OCI-LY3 (cell line): ENCODE measurements around the gene OR9G4.

ENCODE experiments used
- H2AFZ ChIP-seq: fragments of 200-600, 300-600 bp; shearing (Covaris generic); 2 replicates; pipeline ENCODE4 v1.6.0; 2014; ENCODE audit warnings: antibody characterized with exemption, low read depth, low read length
- H3K27ac ChIP-seq: fragments of 200-600, 300-600 bp; sonication (generic); 2 replicates; pipeline ENCODE4 v1.5.1; 2014; ENCODE audit warnings: mild to moderate bottlenecking, low read length, moderate library complexity, mixed read lengths
- H3K27me3 ChIP-seq: fragments of 200-600, 300-600 bp; sonication (generic); 2 replicates; pipeline ENCODE4 v1.6.1; 2014; ENCODE audit warnings: low read depth, low read length, mixed read lengths
- H3K36me3 ChIP-seq: fragments of 200-600, 300-600 bp; sonication (generic); replicated peaks from 2 replicates; pipeline ENCODE3; 2014; ENCODE audit warnings: low read depth, low read length, mixed read lengths
- H3K4me1 ChIP-seq: fragments of 300-600, 200-600 bp; sonication (generic); 2 replicates; pipeline ENCODE4 v1.6.1; 2014; ENCODE audit warnings: low read length, mixed read lengths
- H3K4me2 ChIP-seq: fragments of 200-600, 300-600 bp; sonication (generic); 2 replicates; pipeline ENCODE4 v1.6.1; 2014; ENCODE audit warnings: low read length, mixed read lengths
- H3K4me3 ChIP-seq: fragments of 300-600, 200-600 bp; sonication (generic); 2 replicates; pipeline ENCODE4 v1.5.1; 2014; ENCODE audit warnings: antibody characterized with exemption, mild to moderate bottlenecking, low read length, moderate library complexity
- H3K79me2 ChIP-seq: fragments of 300-600, 200-600 bp; shearing (Covaris generic); 2 replicates; pipeline ENCODE4 v1.6.1; 2014; ENCODE audit warnings: mild to moderate bottlenecking, low read length, mixed read lengths
- H3K9ac ChIP-seq: fragments of 300-600, 200-600 bp; shearing (Covaris generic); 2 replicates; pipeline ENCODE4 v1.6.0; 2014; ENCODE audit warnings: mild to moderate bottlenecking, low read length, moderate library complexity
- H3K9me3 ChIP-seq: fragments of 200-600, 300-600 bp; shearing (Covaris generic); 2 replicates; pipeline ENCODE4 v1.6.1; 2014; ENCODE audit warnings: low read length, mixed read lengths; ENCODE audit not compliant: insufficient read depth
- H4K20me1 ChIP-seq: fragments of 200-600, 300-600 bp; sonication (generic); 2 replicates; pipeline ENCODE4 v1.6.1; 2016; ENCODE audit warnings: low read length, mixed read lengths; ENCODE audit not compliant: insufficient read depth
- CTCF ChIP-seq: fragments of 200-600, 300-600 bp; sonication (generic); IDR thresholded peaks from 2 replicates; pipeline ENCODE4 v1.5.1; 2014; ENCODE audit warnings: antibody characterized with exemption, low read length, low read depth
- EZH2phosphoT487 ChIP-seq: fragments of 200-600 bp; shearing (Covaris generic); IDR thresholded peaks from 2 replicates; pipeline ENCODE4 v1.6.1; 2018; ENCODE audit warnings: antibody characterized with exemption, mixed run types, low read depth

The OR9G4 gene

DNA sequence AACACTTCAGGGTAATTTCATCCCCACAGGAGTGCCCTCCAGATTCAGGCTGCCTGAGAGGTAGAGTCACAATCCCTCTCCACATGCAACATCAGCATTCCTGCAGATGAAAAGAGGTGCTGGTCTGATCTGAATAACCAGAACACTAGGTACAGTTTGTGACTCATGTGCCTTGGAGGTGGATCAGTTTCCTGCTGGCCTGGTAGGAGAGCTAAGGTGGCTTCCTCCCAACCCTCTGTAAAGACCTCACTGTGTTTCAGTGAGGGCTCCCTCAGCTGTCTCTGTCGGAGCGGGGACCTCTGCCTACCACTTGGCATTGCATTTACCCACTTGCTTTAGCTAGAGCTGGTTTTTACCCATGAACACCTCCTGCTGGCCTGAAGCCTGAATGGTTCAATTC lies 42.0 kb downstream of the OR9G4 start:
- H3K27ac ChIP-seq = no peak overlapping the region
- TF ChIP-seq CTCF (no peak), EZH2phosphoT487 (no peak)

DNA sequence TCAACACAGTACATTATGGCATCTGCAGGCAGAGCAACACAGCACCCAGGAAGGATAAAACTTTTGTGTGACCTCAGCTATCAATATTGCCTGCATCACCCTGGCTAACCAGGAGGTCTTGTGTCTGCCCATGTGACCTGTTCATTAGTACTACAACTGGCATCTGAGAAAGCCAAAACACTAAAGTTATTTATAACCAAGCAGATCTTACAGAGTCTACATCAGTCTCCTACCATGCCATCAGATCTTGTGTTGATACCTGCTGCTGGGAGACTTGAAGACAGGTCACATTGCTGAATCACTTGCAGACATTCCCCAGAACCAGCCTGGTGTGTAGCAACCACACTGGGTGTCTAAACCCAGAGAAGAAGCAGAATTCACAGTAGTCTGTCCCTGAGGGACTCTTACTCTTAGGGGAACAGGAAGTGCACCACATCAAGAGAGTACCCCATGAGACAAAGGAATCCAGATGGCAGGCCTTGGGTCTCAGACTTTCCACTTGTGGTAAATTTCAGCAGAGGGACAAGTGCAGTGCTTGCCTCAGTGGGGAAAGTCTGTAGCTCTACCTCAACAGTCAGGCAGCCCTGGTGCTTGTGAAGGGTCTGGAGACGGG lies 42.6 kb downstream of the OR9G4 start:
- Histone ChIP-seq H2AFZ (no peak overlapping the region), H3K4me2 (no peak overlapping the region), H3K4me3 (no peak overlapping the region), H3K79me2 (no peaks in the 10 kb centered on the region), H3K9ac (no peak overlapping the region), H3K27ac (no peak overlapping the region), H3K36me3 (no peaks in the 10 kb centered on the region), H4K20me1 (no peaks in the 10 kb centered on the region), H3K27me3 (no peaks in the 10 kb centered on the region), H3K9me3 (no peaks in the 10 kb centered on the region), H3K4me1 (no peaks in the 10 kb centered on the region)
- TF ChIP-seq CTCF (no peak), EZH2phosphoT487 (no peak)

More for the DNA sequence above, 42.0 kb downstream of the OR9G4 start:
- Histone ChIP-seq H3K79me2 (no peaks in the 10 kb centered on the region), H4K20me1 (no peaks in the 10 kb centered on the region), H3K4me3 (no peak overlapping the region), H3K9ac (no peak overlapping the region), H3K27me3 (no peaks in the 10 kb centered on the region), H3K4me2 (no peak overlapping the region), H3K4me1 (no peaks in the 10 kb centered on the region), H3K36me3 (no peaks in the 10 kb centered on the region), H3K9me3 (no peaks in the 10 kb centered on the region), H2AFZ (no peak overlapping the region)

DNA sequence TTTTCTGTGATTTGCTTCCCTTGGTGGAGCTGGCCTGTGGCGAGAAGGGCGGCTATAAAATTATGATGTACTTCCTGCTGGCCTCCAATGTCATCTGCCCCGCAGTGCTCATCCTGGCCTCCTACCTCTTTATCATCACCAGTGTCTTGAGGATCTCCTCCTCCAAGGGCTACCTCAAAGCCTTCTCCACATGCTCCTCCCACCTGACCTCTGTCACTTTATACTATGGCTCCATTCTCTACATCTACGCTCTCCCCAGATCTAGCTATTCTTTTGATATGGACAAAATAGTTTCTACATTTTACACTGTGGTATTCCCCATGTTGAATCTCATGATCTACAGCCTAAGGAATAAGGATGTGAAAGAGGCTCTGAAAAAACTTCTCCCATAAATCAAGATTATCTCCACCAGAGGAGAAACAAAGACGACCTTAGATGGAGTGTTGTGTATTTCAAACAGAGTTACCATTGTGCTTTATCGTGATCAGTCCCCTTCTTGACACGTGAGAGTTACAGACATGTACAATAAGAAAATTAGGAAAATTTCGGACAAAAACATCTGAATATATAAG lies 47.5 kb downstream of the OR9G4 start:
- Histone ChIP-seq H3K9ac (no peak overlapping the region), H3K36me3 (no peaks in the 10 kb centered on the region), H3K79me2 (no peaks in the 10 kb centered on the region), H4K20me1 (no peaks in the 10 kb centered on the region), H3K27me3 (0 out of 2 replicates have a peak, but pooled peaks cover 4% of the 10 kb centered on the region), H3K4me2 (no peak overlapping the region), H3K9me3 (no peaks in the 10 kb centered on the region), H2AFZ (no peak overlapping the region), H3K27ac (no peak overlapping the region), H3K4me3 (no peak overlapping the region), H3K4me1 (no peaks in the 10 kb centered on the region)
- TF ChIP-seq CTCF = no peak
- TF ChIP-seq EZH2phosphoT487 = no peak

- H3K36me3 ChIP-seq = no peaks in the 10 kb centered on the region
- H3K4me3 ChIP-seq = no peak overlapping the region
- no peaks in the 10 kb centered on the region for H3K79me2 ChIP-seq
- 0 out of 2 replicates have a peak, but pooled peaks cover 4% of the 10 kb centered on the region for H3K27me3 ChIP-seq
- H4K20me1 ChIP-seq = no peaks in the 10 kb centered on the region
- no peak overlapping the region for H3K9ac ChIP-seq
- no peaks in the 10 kb centered on the region for H3K9me3 ChIP-seq
- no peak overlapping the region for H3K4me2 ChIP-seq
- no peak overlapping the region for H3K27ac ChIP-seq
- H2AFZ ChIP-seq = no peak overlapping the region
- no peaks in the 10 kb centered on the region for H3K4me1 ChIP-seq
- TF ChIP-seq CTCF = no peak
- no peak for TF ChIP-seq EZH2phosphoT487
Measured at GRCh38 chr11:56700242-56700913, 48.1 kb downstream of the OR9G4 start.
